ENCODE results near the gene BHLHE23.

BHLHE23 gene

DNA sequence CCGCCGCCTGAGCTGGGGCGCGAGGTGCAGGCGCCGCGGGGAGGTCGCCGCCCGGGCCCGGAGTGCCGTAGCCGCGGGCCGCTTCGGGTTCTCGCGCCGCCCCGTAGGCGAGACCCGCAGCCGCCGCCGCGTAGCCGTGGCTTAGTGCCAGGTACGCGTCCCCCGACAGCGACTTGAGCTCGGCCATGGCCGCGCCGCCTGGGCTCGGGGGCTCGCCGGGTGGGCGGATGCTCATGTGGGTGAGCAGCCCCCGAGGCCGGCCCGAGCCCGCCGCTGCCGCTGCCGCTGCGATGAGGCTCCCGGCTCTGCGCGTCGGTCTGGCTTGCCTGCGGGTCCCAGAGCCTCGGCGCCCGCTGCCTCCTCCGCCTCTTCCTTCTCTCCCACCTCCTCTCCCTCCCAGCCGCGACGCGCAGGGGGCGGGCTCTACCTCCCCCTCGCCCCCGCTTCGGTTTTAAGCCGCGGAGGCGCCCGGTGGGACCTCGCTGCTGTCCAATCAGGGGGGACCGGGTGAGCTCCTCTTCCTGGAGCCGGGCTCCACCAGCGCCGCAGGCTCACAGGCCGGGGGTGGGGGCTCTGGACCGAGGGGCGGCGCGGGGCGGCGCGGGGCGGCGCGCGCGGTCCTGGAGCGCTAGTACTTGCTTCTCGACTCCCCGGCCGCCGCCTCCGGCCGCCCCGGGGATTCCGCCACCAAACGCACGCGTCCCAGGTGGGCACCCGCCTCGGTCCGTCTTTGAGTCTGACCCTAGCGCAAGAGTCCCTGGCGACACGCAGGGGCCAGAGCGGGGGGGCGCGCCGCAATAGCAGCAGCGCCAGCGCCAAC lies at the start of gene BHLHE23:
Gene BHLHE23 (minus strand): TSS at position 425 of the 820 bp plus-strand sequence. CDS start 190 bp downstream, at position 235.
- DNase-seq (ENCODE audit: low spot score) = no peak

DNA sequence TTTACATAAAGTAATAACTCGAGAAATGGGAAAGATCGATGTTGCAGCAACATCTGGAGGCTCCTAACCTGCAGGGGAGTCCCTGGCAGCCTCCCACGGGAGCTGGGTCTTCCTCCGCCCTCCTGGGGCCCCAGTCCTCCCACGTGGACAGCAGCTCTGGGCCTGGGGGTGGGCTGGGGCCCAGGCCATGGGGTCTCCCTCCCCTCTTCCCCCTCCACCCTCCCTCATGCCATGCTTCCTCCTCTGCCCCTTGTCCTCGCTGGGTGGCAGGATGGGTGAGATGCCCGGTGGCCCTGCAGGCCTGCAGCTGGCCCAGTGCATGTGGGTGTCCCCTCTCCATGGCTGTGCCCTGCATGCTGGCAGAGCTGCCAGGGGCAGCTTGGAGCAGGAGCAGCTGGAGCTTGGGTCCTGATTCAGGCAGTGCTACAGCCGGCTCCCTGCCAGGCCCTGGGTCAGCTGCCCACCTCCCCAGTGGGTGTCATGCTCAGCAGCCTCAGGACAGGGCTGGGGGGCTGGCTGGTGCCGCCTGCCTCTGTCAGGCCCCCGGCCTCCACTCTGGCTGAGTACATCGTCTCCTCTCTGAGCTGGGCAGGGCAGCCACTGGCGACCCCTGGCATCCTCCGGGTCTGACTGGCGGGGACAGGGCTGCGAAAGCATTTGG lies 48.9 kb upstream of the BHLHE23 start:
- no peak for DNase-seq (ENCODE audit: low spot score)

DNA sequence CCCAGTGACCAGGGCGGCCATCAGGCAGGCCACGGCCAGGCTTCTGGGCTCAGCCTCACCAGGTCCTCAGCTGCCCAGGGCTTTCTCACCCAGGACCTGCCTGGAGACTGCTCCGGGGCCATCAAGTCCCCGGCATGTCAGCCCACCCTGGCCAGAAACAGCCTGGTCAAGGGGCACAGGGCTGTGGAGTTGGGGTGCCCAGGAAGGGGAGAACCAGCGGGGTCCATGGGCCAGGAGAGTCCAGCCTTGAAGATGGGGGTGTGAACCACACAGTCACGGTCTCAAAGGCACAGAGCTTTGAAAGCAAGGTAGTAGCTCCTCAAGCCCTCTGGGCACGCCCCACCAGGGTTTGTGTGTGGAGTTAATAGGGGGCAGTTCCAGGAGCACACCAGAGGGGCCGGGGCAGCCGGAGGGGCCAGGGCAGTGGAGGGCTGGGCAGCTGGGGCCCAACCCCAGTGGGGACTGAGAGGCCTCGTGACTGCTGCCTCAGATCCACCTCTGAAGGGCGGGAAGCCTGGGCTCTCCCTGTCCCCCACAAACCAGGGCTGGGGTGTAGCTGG lies 48.0 kb upstream of the BHLHE23 start:
- DNase-seq (ENCODE audit: low spot score) = no peak

DNA sequence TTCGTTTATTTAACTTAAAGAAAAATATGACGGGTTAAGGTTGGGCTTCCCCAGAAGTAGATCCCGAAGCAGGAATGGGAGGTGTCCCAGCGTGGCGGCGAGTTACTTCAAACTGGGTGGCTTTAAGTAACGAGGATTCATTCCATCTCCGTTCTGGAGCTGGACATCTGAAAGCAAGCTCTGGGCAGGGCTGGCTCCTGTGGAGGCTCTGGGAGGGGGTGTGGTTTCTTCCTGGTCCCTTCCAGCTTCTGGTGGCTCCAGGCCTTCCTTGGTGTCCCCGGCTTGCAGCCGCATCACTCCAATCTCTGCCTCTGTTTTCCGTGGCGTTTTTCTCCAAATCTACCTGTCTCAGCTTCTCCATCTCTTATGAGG lies 47.3 kb upstream of the BHLHE23 start:
- DNase-seq (ENCODE audit: low spot score) = no peak

DNA sequence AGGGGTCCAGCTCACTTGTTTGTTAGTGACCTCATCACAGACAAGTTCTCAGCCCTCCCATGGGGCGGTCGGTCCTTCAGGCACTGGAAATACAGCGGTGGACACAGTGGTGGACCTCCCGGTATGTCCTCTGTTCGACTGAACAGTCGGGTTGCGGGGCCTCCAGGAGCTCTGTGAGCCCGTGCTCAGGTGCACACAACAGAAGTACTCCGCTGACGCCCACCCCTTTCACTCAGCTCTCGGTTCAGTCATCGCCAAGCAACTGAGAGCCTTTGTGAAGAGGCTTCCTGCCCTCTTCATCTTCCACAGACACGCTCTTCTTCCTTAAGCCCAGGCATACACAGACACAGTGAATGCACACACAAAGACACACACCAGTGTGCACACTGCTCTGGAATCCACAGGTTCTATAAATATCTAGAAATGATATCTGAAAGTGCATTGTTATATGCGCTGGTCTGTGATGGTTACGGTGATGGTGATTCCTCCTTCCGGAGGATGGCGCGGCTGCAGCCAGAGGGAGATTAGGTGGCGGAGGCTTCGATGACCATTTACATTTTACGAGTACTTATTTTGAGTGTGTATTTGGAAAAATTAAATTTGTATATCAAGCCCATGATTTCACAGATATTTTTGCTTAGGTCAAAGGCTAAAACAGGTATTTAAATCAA lies 46.8 kb upstream of the BHLHE23 start:
- DNase-seq (ENCODE audit: low spot score) = no peak

DNA sequence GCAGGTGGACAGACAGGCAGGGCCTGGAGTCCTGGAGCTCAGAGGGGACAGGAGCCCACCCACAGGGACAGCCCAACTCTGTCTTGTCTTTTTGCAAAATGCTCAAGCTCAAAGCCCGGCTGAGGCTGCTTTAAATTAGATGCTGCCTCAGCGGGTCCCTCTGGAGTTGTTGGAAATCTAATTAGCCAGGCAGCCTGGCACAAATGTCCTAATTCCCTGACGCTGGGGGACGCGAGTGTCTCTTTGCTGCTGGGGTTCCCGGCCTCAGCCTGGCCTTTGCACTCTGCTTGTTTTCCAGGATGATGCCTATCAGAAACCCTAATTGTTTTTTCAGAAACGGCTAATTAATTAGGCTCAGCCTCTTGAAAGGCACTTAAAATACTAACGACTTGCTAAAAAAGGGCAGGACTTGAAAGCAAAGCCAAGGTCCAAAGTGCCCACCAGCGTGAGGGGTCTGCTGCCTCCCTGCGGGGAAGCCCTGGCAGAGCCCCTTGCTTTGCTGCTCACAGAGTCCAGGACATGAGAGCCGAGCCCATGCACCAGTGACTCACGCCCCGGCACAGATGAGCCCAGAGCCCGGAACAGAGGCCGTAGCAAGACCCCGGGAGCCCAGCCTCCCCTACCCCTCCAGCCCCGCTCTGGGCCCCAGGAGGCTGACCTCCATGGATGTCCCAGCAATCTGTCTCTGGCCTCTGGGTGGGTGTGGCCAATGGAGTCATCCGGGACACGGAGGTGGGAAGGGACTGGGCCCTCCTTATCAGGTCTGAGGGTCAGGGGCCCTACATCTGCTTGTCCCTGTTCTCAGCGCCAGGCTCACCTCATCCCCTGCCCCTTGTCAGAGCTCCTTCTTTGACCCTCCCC lies 46.0 kb upstream of the BHLHE23 start:
- no peak for DNase-seq (ENCODE audit: low spot score)

DNA sequence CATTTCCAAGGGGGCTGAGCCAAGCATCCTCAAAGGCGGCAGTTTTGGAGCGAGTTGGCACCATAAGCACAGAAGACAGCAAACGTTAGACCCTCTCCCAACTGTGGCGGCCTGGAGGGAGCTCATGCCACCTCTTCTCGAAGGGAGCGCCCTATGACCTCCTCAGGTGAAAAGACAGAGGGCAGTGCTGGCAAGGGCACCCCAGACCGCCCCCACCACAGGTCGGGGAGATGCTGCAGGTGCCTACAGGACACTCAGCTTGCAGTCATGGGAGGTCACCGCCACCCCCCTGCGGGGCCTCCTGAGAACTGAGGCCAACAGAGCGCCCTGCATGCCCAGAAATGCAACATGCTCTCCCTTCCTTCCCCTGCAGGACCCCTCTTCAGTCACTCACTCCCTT lies 45.1 kb upstream of the BHLHE23 start:
- no peak for DNase-seq (ENCODE audit: low spot score)

DNA sequence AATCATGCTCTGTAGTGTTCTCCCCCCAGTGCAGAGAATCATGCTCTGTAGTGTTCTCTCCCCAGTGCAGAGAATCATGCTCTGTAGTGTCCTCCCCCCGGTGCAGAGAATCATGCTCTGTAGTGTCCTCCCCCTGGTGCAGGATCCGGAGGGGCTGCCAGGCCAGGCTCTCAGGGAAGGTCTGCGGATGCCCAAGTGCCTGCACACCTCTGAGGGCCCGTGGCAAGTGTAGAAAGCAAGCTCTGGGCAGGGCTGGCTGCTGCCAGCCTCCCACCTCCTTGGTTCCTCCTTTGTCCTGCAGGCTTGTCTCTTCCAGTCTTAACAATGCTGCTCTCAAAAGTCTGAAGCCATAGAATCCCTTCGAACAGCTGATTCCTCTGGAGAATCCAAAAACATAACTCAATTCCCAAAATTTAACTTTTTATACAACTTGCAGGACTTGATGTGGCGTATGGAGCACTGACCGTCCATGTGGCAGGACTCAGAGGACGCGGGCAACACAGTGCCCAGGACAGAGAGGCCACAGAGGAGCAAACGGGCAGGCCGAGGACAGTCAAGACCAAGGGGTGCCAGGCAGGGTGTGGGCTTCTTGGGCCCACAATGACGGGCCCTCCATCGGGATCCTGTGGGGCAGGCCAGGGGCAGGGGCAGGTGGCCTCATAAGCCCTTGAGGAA lies 44.6 kb upstream of the BHLHE23 start:
- no peak for DNase-seq (ENCODE audit: low spot score)

DNA sequence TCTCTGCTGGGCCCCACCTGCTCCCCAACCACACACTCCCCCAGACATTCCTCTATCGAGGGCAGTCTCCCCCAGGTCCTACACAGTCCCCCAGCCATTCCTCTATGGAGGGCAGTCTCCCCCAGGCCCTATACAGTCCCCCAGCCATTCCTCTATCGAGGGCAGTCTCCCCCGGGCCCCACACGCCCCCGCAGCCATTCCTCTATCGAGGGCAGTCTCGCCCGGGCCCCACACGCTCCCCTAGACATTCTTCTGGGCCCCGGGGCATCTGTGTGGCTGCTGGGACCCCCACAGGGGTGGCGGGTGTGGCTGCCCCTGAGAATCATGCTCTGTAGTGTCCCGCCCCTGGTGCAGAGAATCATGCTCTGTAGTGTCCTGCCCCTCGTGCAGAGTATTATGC lies 43.6 kb upstream of the BHLHE23 start:
- no peak for DNase-seq (ENCODE audit: low spot score)

DNA sequence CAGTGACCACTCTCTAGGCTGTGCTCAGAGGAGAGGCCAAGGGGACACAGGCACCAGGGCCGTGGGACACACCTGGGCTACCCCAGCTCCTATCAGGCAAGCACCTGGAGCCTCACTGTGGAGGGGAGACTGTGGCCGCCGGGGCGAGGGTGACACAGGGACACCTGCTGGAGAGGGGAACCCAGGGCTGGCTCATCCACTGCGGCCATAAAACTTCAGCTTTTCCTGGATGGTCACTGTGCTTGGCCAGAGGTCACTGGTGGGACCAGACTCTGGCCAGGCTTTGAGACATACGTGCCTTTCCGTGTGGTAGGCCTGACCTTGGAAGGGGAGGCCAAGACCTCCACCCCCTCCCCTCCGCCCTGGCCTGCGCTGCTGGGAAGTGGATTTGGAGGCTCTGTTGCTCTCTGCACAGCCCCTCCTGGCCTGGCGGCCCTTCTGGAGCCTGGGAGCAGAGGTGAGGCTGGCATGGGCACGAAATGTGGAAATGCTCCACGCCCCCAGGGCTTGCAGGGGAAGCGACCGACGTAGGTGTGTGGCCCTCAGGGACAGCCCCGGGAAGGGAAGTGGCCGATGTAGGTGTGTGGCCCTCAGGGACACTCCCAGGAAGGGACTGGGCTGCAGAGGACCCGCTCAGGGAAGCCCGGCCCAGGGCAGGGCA lies 42.9 kb upstream of the BHLHE23 start:
- no peak for DNase-seq (ENCODE audit: low spot score)

DNA sequence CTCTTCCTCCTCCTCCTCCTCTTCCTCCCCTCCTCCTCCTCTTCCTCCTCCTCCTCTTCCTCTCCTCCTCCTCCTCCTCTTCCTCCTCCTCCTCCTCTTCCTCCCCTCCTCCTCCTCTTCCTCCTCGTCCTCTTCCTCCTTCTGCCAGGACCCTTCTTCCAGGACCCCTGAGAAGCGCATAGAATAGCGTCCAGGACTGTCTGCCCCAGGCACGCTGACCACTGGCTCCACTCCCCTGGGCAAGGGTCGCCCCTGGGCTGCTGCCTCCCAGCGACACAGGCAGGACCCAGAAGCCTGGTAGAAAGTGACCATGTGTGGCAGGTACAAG lies 42.4 kb upstream of the BHLHE23 start:
- no peak for DNase-seq (ENCODE audit: low spot score)

DNA sequence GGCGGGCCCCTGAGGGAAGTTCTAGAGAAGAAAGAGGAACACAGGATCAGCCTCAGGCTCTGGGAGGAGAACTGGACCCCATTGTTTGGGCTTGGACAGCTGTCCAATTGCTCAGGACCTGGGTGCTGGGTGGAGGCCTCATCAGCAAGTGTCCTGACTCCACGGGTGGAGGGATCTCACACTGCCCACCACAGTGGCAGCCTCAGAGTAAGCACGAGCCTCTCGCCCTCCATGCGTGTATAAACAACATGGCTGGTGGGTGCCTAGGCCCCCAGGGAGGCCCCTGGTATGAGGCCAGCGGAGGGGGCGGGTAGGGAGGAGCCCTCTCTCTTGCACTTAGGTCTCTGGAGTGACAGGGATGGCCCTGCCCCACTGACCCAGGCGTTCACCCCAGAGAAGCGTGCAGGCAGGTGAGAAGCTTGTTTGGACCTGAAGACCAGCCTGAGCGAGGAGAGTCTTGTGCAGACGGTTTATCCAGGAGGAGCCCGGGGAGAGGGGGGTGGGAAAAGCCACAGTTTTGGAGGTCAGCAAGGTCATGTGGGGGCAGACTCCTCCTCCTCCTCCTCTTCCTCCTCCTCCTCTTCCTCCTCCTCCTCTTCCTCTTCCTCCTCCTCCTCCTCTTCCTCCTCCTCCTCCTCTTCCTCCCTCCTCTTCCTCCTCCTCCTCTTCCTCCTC lies 41.9 kb upstream of the BHLHE23 start:
- no peak for DNase-seq (ENCODE audit: low spot score)

DNA sequence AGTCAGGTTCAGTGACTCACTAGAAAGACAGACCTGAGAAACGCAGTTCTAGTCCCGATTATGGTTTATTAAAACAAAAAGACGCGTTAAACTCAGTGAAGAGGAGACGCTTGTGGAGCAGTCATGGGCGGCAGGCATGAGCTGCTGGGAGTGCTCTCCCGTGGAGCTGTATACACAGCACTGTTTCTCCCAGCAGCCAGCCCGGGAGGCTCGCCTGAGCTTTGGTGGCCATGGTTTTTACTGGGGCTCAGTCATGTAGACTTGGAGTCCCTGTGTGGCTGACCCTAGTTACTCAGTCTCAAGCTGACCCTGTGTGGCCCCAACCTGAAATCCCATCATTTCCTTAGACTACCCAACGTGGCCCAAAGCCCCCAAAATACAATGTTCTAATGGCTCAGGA lies 41.2 kb upstream of the BHLHE23 start:
- no peak for DNase-seq (ENCODE audit: low spot score)

DNA sequence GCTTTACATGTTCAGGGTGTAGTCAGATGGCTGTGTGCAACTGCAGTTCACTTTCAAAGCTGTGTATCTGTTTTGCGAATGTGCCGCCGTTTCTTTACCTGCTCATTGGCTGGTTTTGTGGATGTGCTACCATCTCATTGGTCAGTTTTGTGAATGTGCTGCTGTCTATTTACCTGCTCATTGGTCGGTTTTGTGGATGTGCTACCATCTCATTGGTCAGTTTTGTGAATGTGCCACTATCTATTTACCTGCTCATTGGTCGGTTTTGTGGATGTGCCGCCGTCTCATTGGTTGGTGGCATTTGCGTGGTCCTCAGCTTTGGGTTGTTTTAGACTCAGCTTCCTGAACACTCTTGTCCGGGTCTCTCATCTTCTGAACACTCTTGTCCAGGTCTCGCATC lies 40.5 kb upstream of the BHLHE23 start:
- no peak for DNase-seq (ENCODE audit: low spot score)

DNA sequence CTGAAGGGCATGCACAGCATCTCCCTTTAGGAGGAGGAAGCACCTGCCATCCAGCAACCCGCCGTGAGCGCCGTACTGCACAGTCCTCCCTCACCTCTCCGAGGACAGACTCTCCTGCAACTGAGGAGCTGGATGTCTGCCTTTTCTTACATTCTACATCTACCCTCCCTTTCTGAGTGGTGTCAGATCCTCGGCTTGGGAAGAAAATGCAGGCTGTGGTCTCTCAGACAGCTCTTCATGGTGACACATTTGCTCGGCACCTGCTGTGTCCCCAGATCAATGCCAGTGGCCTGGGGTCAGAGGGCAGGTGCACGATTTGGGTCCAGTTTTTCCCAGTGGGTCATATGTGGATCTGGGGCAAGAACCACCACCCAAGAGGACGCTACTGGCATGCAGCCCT lies 40.1 kb upstream of the BHLHE23 start:
- no peak for DNase-seq (ENCODE audit: low spot score)

DNA sequence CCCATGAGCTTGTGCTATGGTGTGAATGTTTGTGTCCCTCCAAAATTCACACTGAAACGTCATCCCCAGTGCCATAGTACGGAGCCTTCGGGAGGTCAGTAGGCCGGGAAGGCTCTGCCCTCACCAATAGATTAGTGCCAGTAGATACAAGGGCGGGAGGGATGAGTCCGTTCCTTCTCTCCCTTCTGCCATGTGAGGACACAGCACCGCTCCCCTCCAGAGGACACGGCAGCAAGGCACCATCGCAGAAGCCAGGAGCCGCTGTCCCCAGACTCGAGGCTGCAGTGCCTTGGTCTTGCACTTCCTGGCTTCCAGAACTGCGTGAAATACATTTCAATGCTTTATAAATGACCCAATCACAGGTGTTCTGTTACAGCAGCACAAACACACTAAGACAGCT lies 39.2 kb upstream of the BHLHE23 start:
- no peak for DNase-seq (ENCODE audit: low spot score)

DNA sequence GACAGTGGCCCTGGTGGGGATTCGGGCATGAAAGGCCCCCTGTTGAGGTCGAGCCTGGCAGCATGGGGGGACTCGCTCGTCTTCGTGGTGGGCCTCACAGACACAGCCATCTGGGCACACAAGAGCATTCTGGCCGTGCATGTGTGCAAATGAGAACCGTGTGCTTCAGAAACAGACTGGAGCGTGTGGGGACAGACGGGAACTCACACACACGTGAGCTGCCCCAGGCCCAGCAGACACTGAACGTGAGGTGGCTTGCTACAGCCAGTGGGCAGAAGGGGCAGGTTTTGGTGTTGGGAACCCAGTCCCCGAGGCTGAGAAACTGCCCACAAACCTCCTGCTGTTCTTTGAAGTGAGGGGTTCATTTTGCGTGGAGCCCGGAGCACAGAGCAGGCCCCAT lies 38.6 kb upstream of the BHLHE23 start:
- no peak for DNase-seq (ENCODE audit: low spot score)

DNA sequence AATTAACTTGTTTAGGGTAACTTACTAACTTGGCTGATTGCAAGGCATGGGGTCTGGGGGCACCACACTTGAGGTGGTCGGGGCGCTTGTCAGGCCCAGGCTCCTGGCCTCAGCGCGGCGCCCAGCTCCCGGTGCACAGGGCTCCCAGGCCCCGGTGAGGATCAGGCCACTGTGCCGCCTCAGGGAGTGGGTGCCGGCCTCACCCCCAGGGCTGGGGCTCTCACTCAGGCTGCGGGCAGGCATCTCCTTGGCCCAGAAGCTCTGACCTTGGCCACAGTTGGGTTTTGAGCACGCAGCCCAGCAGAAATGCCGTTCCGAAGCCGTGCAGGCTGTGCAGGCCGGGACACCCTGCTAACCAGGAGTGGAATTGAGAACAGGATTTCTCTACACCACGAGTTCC lies 37.8 kb upstream of the BHLHE23 start:
- DNase-seq (ENCODE audit: low spot score) = no peak

DNA sequence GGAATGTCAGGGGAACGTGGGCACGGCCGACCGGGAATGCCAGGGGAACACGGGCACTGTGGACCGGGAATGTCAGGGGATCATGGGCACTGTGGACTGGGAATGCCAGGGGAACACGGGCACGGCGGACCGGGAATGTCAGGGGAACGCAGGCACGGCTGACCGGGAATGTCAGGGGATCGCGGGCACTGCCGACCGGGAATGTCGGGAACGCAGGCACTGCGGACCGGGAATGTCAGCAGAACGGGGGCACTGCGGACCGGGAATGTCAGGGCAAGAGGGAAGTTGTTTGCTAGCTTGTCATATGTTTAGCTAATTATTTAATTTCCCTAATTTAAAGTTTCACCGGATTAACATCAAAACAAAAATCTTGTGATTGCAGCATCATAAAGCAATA lies 37.4 kb upstream of the BHLHE23 start:
- DNase-seq (ENCODE audit: low spot score) = no peak
